WTC11 (cell line): ENCODE results near the gene SEMA5B. TPM values are rescaled to one million over a fixed set of nuclear protein-coding genes. Genes with fewer than 3 reads are reported as not detected.

Experiments used
- ATAC-seq: fragments of 200-7000 bp; cut with Tn5 transposase; 2 replicates; pipeline ENCODE4 v1.10.0; 2021; ENCODE audit warnings: mild to moderate bottlenecking, moderate library complexity
- CTCF ChIA-PET: fragments of 300-600 bp; sonication (Branson Sonifier 250); formaldehyde crosslinking; loops from one replicate; lab custom pipeline; 2021; ENCODE audit warnings: antibody characterized with exemption; lab: Charles Lee
- POLR2A ChIA-PET: fragments of 350-600 bp; sonication (Branson Sonifier 250); formaldehyde crosslinking; loops from one replicate; lab custom pipeline; 2021; ENCODE audit warnings: antibody characterized with exemption; lab: Charles Lee
- DNase-seq: peaks from one replicate; pipeline ENCODE4 v3.0.0; 2021; ENCODE audit warnings: low spot score
- H3K27ac Mint-ChIP-seq: 2 replicates; pipeline ENCODE4 v1.8.0; 2021; ENCODE audit warnings: mixed read lengths
- H3K27me3 Mint-ChIP-seq: 2 replicates; pipeline ENCODE4 v1.8.0; 2021; ENCODE audit warnings: low read depth, mild to moderate bottlenecking, moderate library complexity, mixed read lengths
- H3K36me3 Mint-ChIP-seq: 2 replicates; pipeline ENCODE4 v1.8.0; 2021; ENCODE audit warnings: mixed read lengths
- H3K4me1 Mint-ChIP-seq: 2 replicates; pipeline ENCODE4 v1.8.0; 2022; ENCODE audit warnings: mixed read lengths
- H3K4me3 Mint-ChIP-seq: 2 replicates; pipeline ENCODE4 v1.8.0; 2021; ENCODE audit warnings: mild to moderate bottlenecking, moderate library complexity, mixed read lengths
- H3K9me3 Mint-ChIP-seq: 2 replicates; pipeline ENCODE4 v1.8.0; 2021; ENCODE audit warnings: mixed read lengths
- AFF4 ChIP-seq: sonication (generic); formaldehyde crosslinking; IDR thresholded peaks from 2 replicates; pipeline ENCODE4 v1.8.1; 2023; ENCODE audit warnings: mild to moderate bottlenecking, missing genetic modification reagents, borderline replicate concordance
- ATF1 ChIP-seq: sonication (generic); formaldehyde crosslinking; IDR thresholded peaks from 2 replicates; pipeline ENCODE4 v1.8.1; 2023; ENCODE audit warnings: mild to moderate bottlenecking, moderate library complexity, missing genetic modification reagents
- ATF3 ChIP-seq: sonication (generic); formaldehyde crosslinking; conservative IDR thresholded peaks from 2 replicates; pipeline ENCODE4 v1.8.1; 2022; ENCODE audit warnings: mild to moderate bottlenecking, missing genetic modification reagents
- CDX4 ChIP-seq: fragments of 250-450 bp; sonication (Bioruptor Pico); IDR thresholded peaks from 2 replicates; pipeline ENCODE4 v1.9.0; 2021; ENCODE audit warnings: moderate library complexity, mild to moderate bottlenecking, inconsistent platforms, borderline replicate concordance
- E2F5 ChIP-seq: sonication (generic); formaldehyde crosslinking; IDR thresholded peaks from 2 replicates; pipeline ENCODE4 v1.8.1; 2022; ENCODE audit warnings: mild to moderate bottlenecking, moderate library complexity, missing genetic modification reagents
- ESRRA ChIP-seq: sonication (generic); formaldehyde crosslinking; IDR thresholded peaks from 2 replicates; pipeline ENCODE4 v1.8.1; 2022; ENCODE audit warnings: mild to moderate bottlenecking, missing genetic modification reagents, borderline replicate concordance
- FOXJ3 ChIP-seq: sonication (generic); formaldehyde crosslinking; IDR thresholded peaks from 2 replicates; pipeline ENCODE4 v1.9.0; 2021; ENCODE audit warnings: missing genetic modification reagents, mild to moderate bottlenecking, borderline replicate concordance
- GTF2I ChIP-seq: fragments of 250-450 bp; sonication (Bioruptor Pico); conservative IDR thresholded peaks from 2 replicates; pipeline ENCODE4 v1.4.0; 2021; ENCODE audit warnings: mild to moderate bottlenecking
- JUN ChIP-seq: sonication (generic); formaldehyde crosslinking; IDR thresholded peaks from 2 replicates; pipeline ENCODE4 v1.8.0; 2023; ENCODE audit warnings: mild to moderate bottlenecking, missing genetic modification reagents
- MXD4 ChIP-seq: fragments of 250-450 bp; sonication (Bioruptor Pico); IDR thresholded peaks from 2 replicates; pipeline ENCODE4 v1.8.0; 2021; ENCODE audit warnings: mild to moderate bottlenecking, moderate library complexity, borderline replicate concordance
- PRRX2 ChIP-seq: fragments of 250-450 bp; sonication (Bioruptor Pico); IDR thresholded peaks from 2 replicates; pipeline ENCODE4 v1.8.0; 2021; ENCODE audit warnings: mild to moderate bottlenecking
- RELA ChIP-seq: sonication (generic); formaldehyde crosslinking; IDR thresholded peaks from 2 replicates; pipeline ENCODE4 v1.8.1; 2022; ENCODE audit warnings: missing genetic modification reagents, mild to moderate bottlenecking, borderline replicate concordance
- SMAD3 ChIP-seq: sonication (generic); formaldehyde crosslinking; IDR thresholded peaks from 2 replicates; pipeline ENCODE4 v1.8.0; 2022; ENCODE audit warnings: missing genetic modification reagents, mild to moderate bottlenecking, borderline replicate concordance
- SMAD4 ChIP-seq: sonication (generic); formaldehyde crosslinking; IDR thresholded peaks from 2 replicates; pipeline ENCODE4 v1.8.0; 2022; ENCODE audit warnings: mild to moderate bottlenecking, missing genetic modification reagents
- TCF7 ChIP-seq: sonication (generic); formaldehyde crosslinking; IDR thresholded peaks from 2 replicates; pipeline ENCODE4 v1.8.0; 2022; ENCODE audit warnings: mild to moderate bottlenecking, low read depth, missing genetic modification reagents, moderate library complexity
- USF2 ChIP-seq: sonication (generic); formaldehyde crosslinking; IDR thresholded peaks from 2 replicates; pipeline ENCODE4 v1.8.1; 2023; ENCODE audit warnings: mild to moderate bottlenecking, missing genetic modification reagents, moderate library complexity
- ZBTB21 ChIP-seq: sonication (generic); formaldehyde crosslinking; IDR thresholded peaks from 2 replicates; pipeline ENCODE4 v1.8.1; 2023; ENCODE audit warnings: mild to moderate bottlenecking, missing genetic modification reagents, borderline replicate concordance
- ZNF121 ChIP-seq: sonication (generic); formaldehyde crosslinking; IDR thresholded peaks from 2 replicates; pipeline ENCODE4 v1.8.0; 2023; ENCODE audit warnings: missing genetic modification reagents
- total RNA-seq: library from RNA; stranded (reverse); gene quantifications from 3 replicates; pipeline ENCODE4 v1.2.3, GENCODE V29; 2021
- TF ChIP-seq, protein P1 (sequence below): sonication (generic); formaldehyde crosslinking; IDR thresholded peaks from 2 replicates; pipeline ENCODE4 v1.8.0; 2022; ENCODE audit warnings: mild to moderate bottlenecking, missing genetic modification reagents
- TF ChIP-seq, protein P2 (sequence below): fragments of 250-450 bp; sonication (Bioruptor Pico); IDR thresholded peaks from 2 replicates; pipeline ENCODE4 v2.1.2; 2022; ENCODE audit warnings: mild to moderate bottlenecking, moderate library complexity

SEMA5B gene
- total RNA-seq, 1 experiment from 2014 or later: 20.7 TPM

DNA sequence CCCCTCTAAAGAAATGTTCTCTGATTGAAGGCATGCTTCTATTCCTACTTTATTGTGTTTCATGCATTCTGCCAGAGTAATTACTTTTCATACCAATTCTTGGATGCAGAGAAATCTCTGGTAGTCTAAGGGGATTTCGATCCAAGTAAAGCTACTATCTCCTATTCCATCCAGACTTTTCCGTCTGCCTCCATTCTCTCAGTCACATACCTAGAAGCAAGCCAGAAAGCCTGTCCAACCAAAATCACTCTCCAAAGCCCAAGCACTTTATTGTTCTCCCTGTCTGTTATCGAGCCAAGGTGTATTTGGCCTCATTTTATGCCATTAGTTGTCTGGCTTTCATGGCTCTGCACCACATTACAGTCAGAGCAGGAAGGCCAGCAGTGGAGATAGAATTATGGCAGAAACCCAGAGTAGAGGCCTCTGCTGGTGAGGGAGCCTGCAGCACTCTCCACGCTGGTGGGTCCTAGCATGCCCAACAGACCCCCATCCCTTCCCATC, 136.8 kb downstream of the SEMA5B start:
- peaks cover 8% of the 10 kb centered on the region for H3K36me3 Mint-ChIP-seq
- ChIA-PET CTCF (interaction anchor here (1.4 to 1.6 kb wide), 2 partner anchors 53 to 136 kb away, joined by 5 to 6 read pairs; no protein-coding TSS in a partner anchor), POLR2A (interaction anchor here (0.9 kb wide), 1 partner anchor 8 kb away, joined by 3 read pairs; no protein-coding TSS in a partner anchor)
- no peak overlapping the region for H3K4me3 Mint-ChIP-seq
- ATAC-seq (peak; percentile 6; the same call in 1 of the 2 replicates), DNase-seq (no peak)
- peak overlapping the region; percentile 75 for H3K27ac Mint-ChIP-seq
- TF ChIP-seq FOXJ3: no peak
- no peak for TF ChIP-seq AFF4 (CRISPR knock-in tag)
- peaks cover 47% of the 10 kb centered on the region for H3K4me1 Mint-ChIP-seq
- peaks cover 8% of the 10 kb centered on the region for H3K27me3 Mint-ChIP-seq
- peaks cover 11% of the 10 kb centered on the region for H3K9me3 Mint-ChIP-seq

DNA sequence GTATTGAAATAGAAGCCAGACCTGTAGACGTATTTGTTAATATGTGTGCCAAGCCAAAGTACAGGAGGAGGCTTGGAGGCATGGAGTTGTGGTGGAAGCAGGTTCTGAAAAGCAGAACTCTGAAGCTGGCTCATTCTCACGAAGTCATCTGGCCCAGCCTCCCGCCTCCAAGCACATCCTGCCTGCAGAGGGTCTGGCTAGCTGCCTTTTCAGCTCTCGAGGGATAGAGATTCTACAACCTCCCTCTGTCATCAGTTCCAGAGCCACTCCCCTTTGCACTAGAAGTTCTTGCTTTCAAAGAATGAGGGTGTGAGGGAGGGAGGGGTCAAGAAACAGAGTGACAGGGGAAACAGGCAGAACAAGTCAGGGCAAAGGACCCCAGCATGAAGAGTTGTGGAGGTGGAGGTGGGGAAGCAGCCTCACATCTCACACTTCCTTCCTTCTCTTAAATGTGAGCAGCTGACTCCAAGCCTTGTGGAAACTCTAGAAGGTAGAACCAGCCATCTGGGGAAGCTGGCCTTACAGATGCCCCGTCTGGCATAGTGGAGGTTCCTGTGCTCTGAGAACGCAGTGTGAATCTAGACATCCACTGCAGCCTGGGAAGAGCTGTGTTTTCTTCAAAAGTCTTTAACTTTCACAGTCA, 137.4 kb downstream of the SEMA5B start:
- TF ChIP-seq TCF7 (no peak), GTF2I (CRISPR knock-in tag) (no peak), ZNF121 (CRISPR knock-in tag) (peak; percentile 74; the same call in 1 of the 2 replicates), ATF3 (CRISPR knock-in tag) (no peak)
- TF ChIP-seq, protein P1, sequence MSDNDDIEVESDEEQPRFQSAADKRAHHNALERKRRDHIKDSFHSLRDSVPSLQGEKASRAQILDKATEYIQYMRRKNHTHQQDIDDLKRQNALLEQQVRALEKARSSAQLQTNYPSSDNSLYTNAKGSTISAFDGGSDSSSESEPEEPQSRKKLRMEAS: peak; percentile 38; the same call in 1 of the 2 replicates
- peak overlapping the region; percentile 94 for H3K27ac Mint-ChIP-seq

GRCh38 chr3:122886946-122887345, 140.6 kb downstream of the SEMA5B start:
- Mint-ChIP-seq H3K27me3 (no peaks in the 10 kb centered on the region), H3K27ac (no peak overlapping the region), H3K4me3 (no peak overlapping the region)
- ATAC-seq (no peak), DNase-seq (no peak)
- TF ChIP-seq JUN (CRISPR knock-in tag) (no peak), ESRRA (CRISPR knock-in tag) (no peak), CDX4 (CRISPR knock-in tag) (no peak), SMAD4 (CRISPR knock-in tag) (no peak), PRRX2 (CRISPR knock-in tag) (no peak), SMAD3 (no peak), USF2 (CRISPR knock-in tag) (no peak), E2F5 (no peak), ZBTB21 (CRISPR knock-in tag) (no peak), TCF7 (no peak), RELA (CRISPR knock-in tag) (no peak), GTF2I (CRISPR knock-in tag) (no peak), MXD4 (CRISPR knock-in tag) (no peak), ATF1 (CRISPR knock-in tag) (no peak)
- TF ChIP-seq, protein P2, sequence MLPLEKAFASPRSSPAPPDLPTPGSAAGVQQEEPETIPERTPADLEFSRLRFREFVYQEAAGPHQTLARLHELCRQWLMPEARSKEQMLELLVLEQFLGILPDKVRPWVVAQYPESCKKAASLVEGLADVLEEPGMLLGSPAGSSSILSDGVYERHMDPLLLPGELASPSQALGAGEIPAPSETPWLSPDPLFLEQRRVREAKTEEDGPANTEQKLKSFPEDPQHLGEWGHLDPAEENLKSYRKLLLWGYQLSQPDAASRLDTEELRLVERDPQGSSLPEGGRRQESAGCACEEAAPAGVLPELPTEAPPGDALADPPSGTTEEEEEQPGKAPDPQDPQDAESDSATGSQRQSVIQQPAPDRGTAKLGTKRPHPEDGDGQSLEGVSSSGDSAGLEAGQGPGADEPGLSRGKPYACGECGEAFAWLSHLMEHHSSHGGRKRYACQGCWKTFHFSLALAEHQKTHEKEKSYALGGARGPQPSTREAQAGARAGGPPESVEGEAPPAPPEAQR: no peak
- TF ChIP-seq, all 79 proteins: peak for 0
- ChIA-PET CTCF (no interaction called here), POLR2A (no interaction called here)
- H3K9me3 Mint-ChIP-seq: no peaks in the 10 kb centered on the region; the same call in 1 of the 2 replicates
- peaks cover 25% of the 10 kb centered on the region for H3K4me1 Mint-ChIP-seq
- H3K36me3 Mint-ChIP-seq: no peaks in the 10 kb centered on the region

More for the DNA sequence above, 137.4 kb downstream of the SEMA5B start:
- peaks cover 8% of the 10 kb centered on the region for H3K27me3 Mint-ChIP-seq
- no peak overlapping the region for H3K4me3 Mint-ChIP-seq
- peaks cover 11% of the 10 kb centered on the region for H3K9me3 Mint-ChIP-seq
- peak; percentile 95 for ATAC-seq
- H3K36me3 Mint-ChIP-seq: peaks cover 8% of the 10 kb centered on the region
- POLR2A ChIA-PET: no interaction called here
- peak; percentile 32 for DNase-seq
- peaks cover 47% of the 10 kb centered on the region for H3K4me1 Mint-ChIP-seq
- CTCF ChIA-PET: interaction anchor here (0.8 to 1.6 kb wide), 3 partner anchors 9 to 135 kb away, joined by 3 to 6 read pairs (median 5); no protein-coding TSS in a partner anchor
